H1 (cell line): ENCODE data around the gene MAPK9. TPM values are rescaled to one million over a fixed set of nuclear protein-coding genes. Genes with fewer than 3 reads are reported as not detected.

Experiments used
- CTCF ChIA-PET: fragments of 300-600 bp; sonication (Branson Sonifier 250); formaldehyde crosslinking; loops from one replicate; lab custom pipeline; 2021; ENCODE audit not compliant: partially characterized antibody; lab: Charles Lee
- POLR2A ChIA-PET: fragments of 300-600 bp; sonication (Branson Sonifier 250); formaldehyde crosslinking; loops from one replicate; lab custom pipeline; 2021; ENCODE audit warnings: inconsistent platforms; ENCODE audit not compliant: partially characterized antibody; lab: Charles Lee
- DNase-seq, 2 experiments: peaks; one replicate each; pipeline versions ENCODE4 v3.0.0 to v3.0.0-alpha.2; 2010 to 2022; ENCODE audit warnings: low spot score in 2 of 2, low read depth in 1 of 2, mixed read lengths in 1 of 2
- FAIRE-seq: peaks from 2 replicates; lab custom pipeline; 2011; peaks lifted over from hg19 to GRCh38; lab: Jason Lieb, UNC
- H2AFZ ChIP-seq: 2 replicates; pipeline ENCODE4 v1.8.1; 2012; ENCODE audit warnings: low read length, inconsistent platforms
- H2AK5ac ChIP-seq: 2 replicates; pipeline ENCODE4 v1.6.1; 2013; ENCODE audit warnings: low read depth, low read length
- H2BK120ac ChIP-seq: replicated peaks from 2 replicates; pipeline ENCODE3; 2013; ENCODE audit warnings: low read depth, low read length, inconsistent platforms
- H2BK12ac ChIP-seq: 2 replicates; pipeline ENCODE4 v1.6.1; 2013; ENCODE audit warnings: low read depth, low read length
- H2BK15ac ChIP-seq: 2 replicates; pipeline ENCODE4 v1.6.1; 2013; ENCODE audit warnings: low read length
- H2BK20ac ChIP-seq: 2 replicates; pipeline ENCODE4 v1.6.1; 2013; ENCODE audit warnings: low read length
- H2BK5ac ChIP-seq: 2 replicates; pipeline ENCODE4 v1.6.1; 2013; ENCODE audit warnings: low read depth, low read length
- H3K14ac ChIP-seq: 2 replicates; pipeline ENCODE4 v1.6.1; 2013; ENCODE audit warnings: inconsistent platforms; ENCODE audit not compliant: insufficient read length
- H3K18ac ChIP-seq: 2 replicates; pipeline ENCODE4 v1.6.1; 2013; ENCODE audit warnings: low read length; ENCODE audit errors: extremely low read depth
- H3K23ac ChIP-seq: 2 replicates; pipeline ENCODE4 v1.6.1; 2013; ENCODE audit warnings: inconsistent platforms; ENCODE audit not compliant: insufficient read length
- H3K23me2 ChIP-seq: 2 replicates; pipeline ENCODE4 v1.6.1; 2013; ENCODE audit warnings: low read depth, low read length
- H3K27ac ChIP-seq: 2 replicates; pipeline ENCODE4 v1.6.1; 2011; ENCODE audit warnings: low read depth, low read length, inconsistent platforms
- H3K27me3 ChIP-seq, 4 experiments: replicated peaks in 1 of 4; 1 replicate in 1 of 4; 2 replicates in 3 of 4; pipeline versions ENCODE4 v1.6.1 to v1.8.1; 2011 to 2013; ENCODE audit warnings: low read length in 3 of 4, mild to moderate bottlenecking in 3 of 4, inconsistent platforms in 2 of 4, mixed read lengths in 2 of 4, moderate library complexity in 1 of 4; ENCODE audit not compliant: control insufficient read depth in 3 of 4, insufficient read depth in 3 of 4; ENCODE audit errors: extremely low read depth in 1 of 4
- H3K36me3 ChIP-seq, 4 experiments: 2 replicates each; pipeline versions ENCODE4 v1.6.1 to v1.8.1; 2011 to 2013; ENCODE audit warnings: mild to moderate bottlenecking in 4 of 4, low read length in 3 of 4, moderate library complexity in 2 of 4, control low read depth in 1 of 4, inconsistent platforms in 1 of 4; ENCODE audit not compliant: insufficient read depth in 4 of 4, control insufficient read depth in 2 of 4
- H3K4ac ChIP-seq: replicated peaks from 2 replicates; pipeline ENCODE3; 2013; ENCODE audit warnings: low read length, low read depth, mixed read lengths, inconsistent platforms; ENCODE audit not compliant: insufficient read length
- H3K4me1 ChIP-seq, 4 experiments: replicated peaks in 1 of 4; 1 replicate in 1 of 4; 2 replicates in 3 of 4; pipeline versions ENCODE4 v1.6.1 to v1.8.1; 2011 to 2013; ENCODE audit warnings: low read length in 3 of 4, inconsistent platforms in 2 of 4, mixed read lengths in 1 of 4; ENCODE audit not compliant: insufficient read depth in 4 of 4, control insufficient read depth in 3 of 4
- H3K4me2 ChIP-seq, 2 experiments: 2 replicates each; pipeline versions ENCODE4 v1.6.1 to v1.8.1; 2011 to 2013; ENCODE audit warnings: low read depth in 2 of 2, low read length in 2 of 2, control low read depth in 1 of 2, inconsistent platforms in 1 of 2, mild to moderate bottlenecking in 1 of 2; ENCODE audit not compliant: insufficient read depth in 1 of 2
- H3K4me3 ChIP-seq, 4 experiments: fragments of 200-600, 300-600 bp in 1 of 4; sonication (generic), shearing (Covaris generic), sonication (Bioruptor Twin) in 1 of 4; 2 replicates each; pipeline versions ENCODE4 v1.5.1 to v1.8.1; 2011 to 2016; ENCODE audit warnings: low read length in 4 of 4, low read depth in 3 of 4, control low read depth in 2 of 4, inconsistent platforms in 2 of 4, mild to moderate bottlenecking in 2 of 4, mixed read lengths in 1 of 4, moderate library complexity in 1 of 4; ENCODE audit not compliant: insufficient read depth in 2 of 4; ENCODE audit errors: extremely low read depth in 1 of 4
- H3K56ac ChIP-seq: replicated peaks from 2 replicates; pipeline ENCODE3; 2013; ENCODE audit warnings: low read depth, mild to moderate bottlenecking, mixed read lengths, low read length, inconsistent platforms; ENCODE audit not compliant: insufficient read length
- H3K79me1 ChIP-seq: 2 replicates; pipeline ENCODE4 v1.6.1; 2013; ENCODE audit warnings: low read depth, low read length, control low read depth
- H3K79me2 ChIP-seq, 2 experiments: 2 replicates each; pipeline versions ENCODE4 v1.6.1 to v1.8.1; 2012 to 2013; ENCODE audit warnings: low read length in 2 of 2, mild to moderate bottlenecking in 2 of 2, inconsistent platforms in 1 of 2; ENCODE audit not compliant: insufficient read depth in 2 of 2, control insufficient read depth in 1 of 2
- H3K9ac ChIP-seq, 4 experiments: replicated peaks in 1 of 4; 1 replicate in 1 of 4; 2 replicates in 3 of 4; pipeline versions ENCODE4 v1.6.1 to v1.8.1; 2011 to 2013; ENCODE audit warnings: low read depth in 3 of 4, low read length in 3 of 4, control low read depth in 2 of 4, mild to moderate bottlenecking in 2 of 4, moderate library complexity in 2 of 4, inconsistent platforms in 1 of 4; ENCODE audit errors: extremely low read depth in 1 of 4
- H3K9me3 ChIP-seq, 2 experiments: 2 replicates each; pipeline versions ENCODE4 v1.6.1 to v1.8.1; 2012 to 2013; ENCODE audit warnings: mild to moderate bottlenecking in 2 of 2, moderate library complexity in 2 of 2, control low read depth in 1 of 2, inconsistent platforms in 1 of 2, low read depth in 1 of 2, low read length in 1 of 2, mixed read lengths in 1 of 2; ENCODE audit not compliant: insufficient read depth in 2 of 2
- H4K20me1 ChIP-seq, 2 experiments: replicated peaks in 1 of 2; 2 replicates each; pipeline versions ENCODE3 to v1.8.1; 2011 to 2013; ENCODE audit warnings: inconsistent platforms in 2 of 2, low read length in 2 of 2, mild to moderate bottlenecking in 1 of 2; ENCODE audit not compliant: insufficient read depth in 2 of 2, control insufficient read depth in 1 of 2
- H4K5ac ChIP-seq: 2 replicates; pipeline ENCODE4 v1.6.1; 2013; ENCODE audit warnings: low read length, low read depth, mixed read lengths, inconsistent platforms; ENCODE audit not compliant: insufficient read length
- H4K8ac ChIP-seq: 2 replicates; pipeline ENCODE4 v1.8.0; 2013; ENCODE audit warnings: mild to moderate bottlenecking, moderate library complexity, low read length, inconsistent platforms; ENCODE audit not compliant: insufficient read depth; ENCODE audit errors: extremely low read depth
- H4K91ac ChIP-seq: replicated peaks from 2 replicates; pipeline ENCODE3; 2013; ENCODE audit warnings: low read length, mixed read lengths, inconsistent platforms; ENCODE audit not compliant: insufficient read length
- RAD21 ChIP-seq, 2 experiments: IDR thresholded peaks in 1 of 2; conservative IDR thresholded peaks in 1 of 2; 2 replicates each; pipeline ENCODE4 v1.6.1; 2011; ENCODE audit warnings: low read depth in 2 of 2, low read length in 2 of 2, improper control_type of control experiment in 1 of 2, inconsistent platforms in 1 of 2, mild to moderate bottlenecking in 1 of 2, moderate library complexity in 1 of 2
- WGBS, 2 experiments: shearing (Covaris generic) in 1 of 2; methylation state at CpG; one replicate each; pipeline versions ENCODE4 v1.1.6 to v1.1.7; 2013 to 2015; ENCODE audit warnings: low lambda C conversion rate in 2 of 2, mixed read lengths in 2 of 2, inconsistent platforms in 1 of 2, low coverage in 1 of 2, missing lambda C conversion rate in 1 of 2; ENCODE audit not compliant: insufficient replicate concordance in 2 of 2, insufficient coverage in 1 of 2, insufficient read length in 1 of 2; ENCODE audit errors: extremely low coverage in 1 of 2, missing lambda C conversion rate in 1 of 2; 5-methylcytosine and 5-hydroxymethylcytosine counted together
- polyA plus RNA-seq, 7 experiments: library from polyadenylated mRNA; depleted of rRNA in 3 of 7; stranded (reverse) in 5 of 7; unstranded in 2 of 7; fragments of >200 nt in 5 of 7; fragments of 200-250 nt in 2 of 7; gene quantifications; 1 replicate in 5 of 7; 2 replicates in 1 of 7; 4 replicates in 1 of 7; pipeline versions ENCODE4 v1.2.1 to v1.2.3, GENCODE V29; 2011 to 2013; ENCODE audit warnings: missing spikeins in 2 of 7, mixed read lengths in 2 of 7
- total RNA-seq: library from RNA; stranded (reverse); fragmentation: NEBNext Ultra II Directional; extraction: Animal tissue kit (Norgen Biotek cat#: 25700); gene quantifications from 2 replicates; pipeline ENCODE4 v1.2.1, GENCODE V29; 2021

The MAPK9 gene
- total and polyA plus RNA-seq, 2 of the 8 experiments (the other 6 are each of a cell fraction or from before 2014, with no cell fraction given): 22.3 to 43.7 TPM

DNA sequence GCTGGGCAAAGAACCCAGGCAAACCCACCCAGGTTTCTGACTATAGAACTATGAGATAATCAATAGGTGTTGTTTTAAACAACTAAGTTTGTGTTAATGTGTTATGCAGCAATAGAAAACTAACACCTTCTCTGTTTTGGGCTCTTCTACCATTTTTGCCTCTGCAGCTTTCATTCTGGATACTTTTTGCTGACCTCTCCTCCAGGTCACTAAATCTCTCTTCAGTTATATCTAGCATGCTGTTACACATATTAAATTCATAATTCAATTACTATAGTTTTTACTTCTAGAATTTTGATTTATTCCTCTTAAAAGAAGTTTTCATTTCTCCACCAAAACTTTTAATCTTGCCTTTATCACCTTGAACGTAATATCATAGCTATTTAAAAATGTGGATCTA, 17.2 kb downstream of the MAPK9 start:
- Histone ChIP-seq H3K36me3 (peaks cover 0 to 38% (median 10%) of the 10 kb centered on the region in 4 experiments; a peak in 4 of 8 replicates), H2BK20ac (no peak overlapping the region), H3K4ac (no peak overlapping the region), H3K4me1 (no peaks in the 10 kb centered on the region), H2BK15ac (no peak overlapping the region), H4K8ac (no peak overlapping the region), H3K27ac (no peak overlapping the region), H3K79me2 (no peaks in the 10 kb centered on the region), H3K9ac (no peak overlapping the region), H3K9me3 (peaks cover 5 to 19% of the 10 kb centered on the region in 2 experiments; a peak in 2 of 4 replicates), H2BK12ac (no peak overlapping the region), H3K14ac (no peak overlapping the region), H2BK5ac (no peak overlapping the region), H3K4me3 (no peak overlapping the region), H2AFZ (no peak overlapping the region), H3K56ac (no peak overlapping the region), H3K23me2 (no peaks in the 10 kb centered on the region), H3K18ac (no peak overlapping the region), H3K4me2 (no peak overlapping the region), H3K23ac (no peak overlapping the region), H3K27me3 (no peaks in the 10 kb centered on the region), H2AK5ac (no peak overlapping the region), H3K79me1 (no peaks in the 10 kb centered on the region), H2BK120ac (no peak overlapping the region), H4K5ac (no peak overlapping the region), H4K20me1 (no peaks in the 10 kb centered on the region), H4K91ac (no peak overlapping the region)
- 100% methylated on average over 1 of the region's 1 CpG; no CpG with 5 or more reads in 1 of the 2 experiments for WGBS, 2 experiments
- no peak for FAIRE-seq
- ChIA-PET POLR2A (no interaction called here), CTCF (interaction anchor here (0.7 to 2.2 kb wide), 4 partner anchors 9 to 66 kb away, joined by 3 to 5 read pairs (median 4); no protein-coding TSS in a partner anchor)
- DNase-seq: no peak
- no peak for TF ChIP-seq RAD21 (IDR thresholded peaks at IDR 0.05 in 1 of 2, conservative IDR thresholded peaks at IDR 0.05 in 1 of 2; ENCODE audit: low read depth in 2 of 2, low read length in 2 of 2)
